Measurements from ENCODE around the gene PIP5K1C. TPM values are rescaled to one million over a fixed set of nuclear protein-coding genes. Genes with fewer than 3 reads are reported as not detected.

Gene PIP5K1C
- total RNA-seq, 1 experiment from 2014 or later: 24.5 TPM

GRCh38 chr19:3623716-3624115 lies 76.6 kb downstream of the PIP5K1C start:
- Histone ChIP-seq H3K9me3 (no peaks in the 10 kb centered on the region), H3K36me3 (ENCODE audit: control insufficient read depth, insufficient read depth, low read length) (no peaks in the 10 kb centered on the region; the same call in 1 of the 2 replicates), H3K4me3 (ENCODE audit: low read depth, low read length) (no peak overlapping the region), H3K27me3 (replicated peaks; ENCODE audit: control insufficient read depth, insufficient read depth, low read length) (no peaks in the 10 kb centered on the region), H3K4me1 (no peaks in the 10 kb centered on the region)
- no TSS peak for BruUV-seq (replicated peaks)
- Mint-ChIP-seq H3K36me3 (ENCODE audit: insufficient read depth, unreplicated experiment) (peaks cover 25% of the 10 kb centered on the region), H3K27ac (ENCODE audit: unreplicated experiment) (no peak overlapping the region), H3K9me3 (ENCODE audit: unreplicated experiment) (no peaks in the 10 kb centered on the region), H3K4me1 (ENCODE audit: low read depth, unreplicated experiment) (peaks cover 7% of the 10 kb centered on the region), H3K4me3 (ENCODE audit: unreplicated experiment) (no peak overlapping the region), H3K27me3 (ENCODE audit: insufficient read depth, unreplicated experiment) (no peaks in the 10 kb centered on the region)
- intact Hi-C loops (cut with micrococcal nuclease; ENCODE audit: unreplicated experiment): loop anchor here (10.0 kb wide), 1 partner anchor 69 kb away; the partner anchor contains the start of gene MFSD12
- ChIA-PET POLR2A (no interaction called here), CTCF (no interaction called here)
- TF ChIP-seq CTCF (IDR thresholded peaks at IDR 0.05; ENCODE audit: insufficient read depth in 1 of 2, low read depth in 1 of 2, low read length in 1 of 2, severe bottlenecking in 1 of 2, unreplicated experiment in 1 of 2): no peak
- no peak for DNase-seq

GRCh38 chr19:3622224-3622623 lies 78.0 kb downstream of the PIP5K1C start:
- TF ChIP-seq CTCF (IDR thresholded peaks at IDR 0.05; ENCODE audit: insufficient read depth in 1 of 2, low read depth in 1 of 2, low read length in 1 of 2, severe bottlenecking in 1 of 2, unreplicated experiment in 1 of 2): no peak
- H3K36me3 ChIP-seq (ENCODE audit: control insufficient read depth, insufficient read depth, low read length): no peaks in the 10 kb centered on the region; the same call in 1 of the 2 replicates
- intact Hi-C loops (cut with micrococcal nuclease; ENCODE audit: unreplicated experiment): loop anchor here (10.0 kb wide), 1 partner anchor 67 kb away; the partner anchor contains the start of gene MFSD12
- CTCF ChIA-PET: no interaction called here
- no peaks in the 10 kb centered on the region for H3K27me3 ChIP-seq (replicated peaks; ENCODE audit: control insufficient read depth, insufficient read depth, low read length)
- no TSS peak for BruUV-seq (replicated peaks)
- Mint-ChIP-seq H3K36me3 (ENCODE audit: insufficient read depth, unreplicated experiment) (peaks cover 24% of the 10 kb centered on the region), H3K4me3 (ENCODE audit: unreplicated experiment) (no peak overlapping the region), H3K27me3 (ENCODE audit: insufficient read depth, unreplicated experiment) (no peaks in the 10 kb centered on the region), H3K27ac (ENCODE audit: unreplicated experiment) (no peak overlapping the region), H3K4me1 (ENCODE audit: low read depth, unreplicated experiment) (peaks cover 7% of the 10 kb centered on the region), H3K9me3 (ENCODE audit: unreplicated experiment) (no peaks in the 10 kb centered on the region)
- H3K4me1 ChIP-seq: no peaks in the 10 kb centered on the region
- H3K4me3 ChIP-seq (ENCODE audit: low read depth, low read length): no peak overlapping the region
- POLR2A ChIA-PET: no interaction called here
- H3K9me3 ChIP-seq: no peaks in the 10 kb centered on the region
- DNase-seq: no peak

GRCh38 chr19:3621689-3622088 lies 78.6 kb downstream of the PIP5K1C start:
- H3K4me1 Mint-ChIP-seq (ENCODE audit: low read depth, unreplicated experiment): peaks cover 7% of the 10 kb centered on the region
- CTCF ChIA-PET: no interaction called here

More at GRCh38 chr19:3621689-3622088, 78.6 kb downstream of the PIP5K1C start:
- Histone ChIP-seq H3K36me3 (ENCODE audit: control insufficient read depth, insufficient read depth, low read length) (no peaks in the 10 kb centered on the region; the same call in 1 of the 2 replicates), H3K9me3 (no peaks in the 10 kb centered on the region), H3K27me3 (replicated peaks; ENCODE audit: control insufficient read depth, insufficient read depth, low read length) (no peaks in the 10 kb centered on the region), H3K4me3 (ENCODE audit: low read depth, low read length) (no peak overlapping the region), H3K4me1 (no peaks in the 10 kb centered on the region)
- TF ChIP-seq CTCF (IDR thresholded peaks at IDR 0.05; ENCODE audit: insufficient read depth in 1 of 2, low read depth in 1 of 2, low read length in 1 of 2, severe bottlenecking in 1 of 2, unreplicated experiment in 1 of 2): no peak
- POLR2A ChIA-PET: no interaction called here
- no peak for DNase-seq
- BruUV-seq (replicated peaks): no TSS peak
- H3K27ac Mint-ChIP-seq (ENCODE audit: unreplicated experiment): no peak overlapping the region
- H3K9me3 Mint-ChIP-seq (ENCODE audit: unreplicated experiment): no peaks in the 10 kb centered on the region
- intact Hi-C loops (cut with micrococcal nuclease; ENCODE audit: unreplicated experiment): loop anchor here (10.0 kb wide), 1 partner anchor 67 kb away; the partner anchor contains the start of gene MFSD12
- H3K36me3 Mint-ChIP-seq (ENCODE audit: insufficient read depth, unreplicated experiment): peaks cover 19% of the 10 kb centered on the region
- no peaks in the 10 kb centered on the region for H3K27me3 Mint-ChIP-seq (ENCODE audit: insufficient read depth, unreplicated experiment)
- no peak overlapping the region for H3K4me3 Mint-ChIP-seq (ENCODE audit: unreplicated experiment)
